GM12892 (cell line): Measurements from ENCODE around the gene LIN54.

Experiments used
- POLR2A ChIP-seq: IDR thresholded peaks from 2 replicates; pipeline ENCODE4 v1.6.1; 2011; ENCODE audit warnings: low read depth, low read length, control low read depth
- POLR2AphosphoS5 ChIP-seq: IDR thresholded peaks from 2 replicates; pipeline ENCODE4 v1.6.1; 2011; ENCODE audit warnings: low read depth, low read length, control low read depth

- TF ChIP-seq POLR2A (no peak), POLR2AphosphoS5 (no peak)
These were observed 12.3 kb upstream of the LIN54 start for GRCh38 chr4:83022724-83023450.
